Measurements from ENCODE around the gene KRT25. TPM values are rescaled to one million over a fixed set of nuclear protein-coding genes. Genes with fewer than 3 reads are reported as not detected.

KRT25 gene
- total and polyA plus RNA-seq, 2 of the 8 experiments (the other 6 are each of a cell fraction or from before 2014, with no cell fraction given): not detected

DNA sequence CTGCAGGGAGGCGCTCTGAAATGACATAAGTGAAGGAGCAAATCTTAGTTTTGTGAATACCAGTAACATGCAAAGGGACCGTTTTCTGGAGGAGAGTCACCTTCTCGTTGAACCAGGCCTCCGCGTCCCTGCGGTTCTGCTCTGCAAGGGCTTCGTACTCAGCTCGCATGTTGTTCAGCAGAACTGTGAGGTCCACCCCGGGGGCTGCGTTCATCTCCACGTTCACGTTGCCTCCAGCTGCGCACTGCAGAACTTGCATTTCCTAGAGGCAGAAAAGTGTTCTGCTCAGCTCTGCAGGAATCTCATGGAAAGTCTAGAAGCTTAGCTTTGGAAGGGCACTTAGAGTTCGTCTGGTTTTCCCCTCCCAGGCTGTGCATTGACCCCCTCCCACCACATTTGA is 4.1 kb downstream of the KRT25 start (continued):
- no peak for TF ChIP-seq CHD1 (IDR thresholded peaks at IDR 0.05; ENCODE audit: low read depth, low read length)
